IPS-20b (cell line): Measurements from ENCODE around the gene TREML4.
"Not testable (repeated sequence)": the region's sequence is repeated elsewhere in the genome, so short reads cannot be mapped to it uniquely, and the experiment has no call there.

ENCODE experiments used
- H3K27ac ChIP-seq: one replicate; pipeline ENCODE4 v1.5.1; 2013; ENCODE audit warnings: low read length
- H3K27me3 ChIP-seq: 2 replicates; pipeline ENCODE4 v1.6.1; 2013; ENCODE audit warnings: mild to moderate bottlenecking, low read length, inconsistent platforms; ENCODE audit not compliant: insufficient read depth
- H3K36me3 ChIP-seq: 2 replicates; pipeline ENCODE4 v1.6.1; 2013; ENCODE audit warnings: low read depth, mild to moderate bottlenecking, inconsistent platforms, low read length, moderate library complexity; ENCODE audit not compliant: insufficient read depth
- H3K4me1 ChIP-seq: 2 replicates; pipeline ENCODE4 v1.6.1; 2013; ENCODE audit warnings: mild to moderate bottlenecking, control low read depth, inconsistent platforms, low read length, moderate library complexity; ENCODE audit not compliant: insufficient read depth
- H3K4me3 ChIP-seq: 2 replicates; pipeline ENCODE4 v1.5.1; 2013; ENCODE audit warnings: mild to moderate bottlenecking, low read length, inconsistent platforms
- H3K9ac ChIP-seq: 2 replicates; pipeline ENCODE4 v1.6.1; 2013; ENCODE audit warnings: low read depth, mild to moderate bottlenecking, inconsistent platforms, low read length, moderate library complexity
- H3K9me3 ChIP-seq: 2 replicates; pipeline ENCODE4 v1.6.1; 2013; ENCODE audit warnings: mild to moderate bottlenecking, low read depth, low read length, inconsistent platforms; ENCODE audit not compliant: insufficient read depth

The TREML4 gene, protein sequence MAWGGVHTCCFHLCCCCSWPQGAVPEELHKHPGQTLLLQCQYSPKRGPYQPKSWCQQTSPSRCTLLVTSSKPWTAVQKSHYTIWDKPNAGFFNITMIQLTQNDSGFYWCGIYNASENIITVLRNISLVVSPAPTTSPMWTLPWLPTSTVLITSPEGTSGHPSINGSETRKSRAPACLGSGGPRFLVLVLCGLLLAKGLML

DNA sequence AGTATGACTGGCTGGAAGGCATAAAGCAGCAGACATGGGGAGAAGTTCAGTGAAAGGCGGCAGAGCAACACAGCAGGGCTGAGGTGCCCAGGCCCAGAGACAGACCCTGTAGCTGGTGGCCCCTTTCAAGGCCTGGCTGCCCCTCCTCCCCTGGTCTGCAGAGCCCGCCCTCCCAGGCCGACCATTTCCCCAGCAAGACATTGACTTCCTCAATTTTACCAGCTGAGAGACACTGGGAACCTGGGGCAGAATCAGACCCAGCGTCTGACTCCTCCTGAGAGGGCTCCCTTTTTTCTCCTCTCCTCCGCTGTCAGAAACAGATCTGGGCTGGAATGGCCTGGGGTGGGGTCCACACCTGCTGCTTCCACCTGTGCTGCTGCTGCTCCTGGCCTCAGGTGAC is at the start of gene TREML4:
TSS of gene TREML4 (plus strand) at position 254 of the 400 bp plus-strand sequence. CDS start at position 333, 79 bp downstream.
- H3K36me3 ChIP-seq = no peaks in the 10 kb centered on the region
- H3K9me3 ChIP-seq = no peaks in the 10 kb centered on the region
- H3K9ac ChIP-seq = no peak within 1 kb of the TSS
- no peak within 1 kb of the TSS for H3K4me3 ChIP-seq
- H3K27me3 ChIP-seq = no peaks in the 10 kb centered on the region
- no peaks in the 10 kb centered on the region for H3K4me1 ChIP-seq
- H3K27ac ChIP-seq = no peak within 1 kb of the TSS

DNA sequence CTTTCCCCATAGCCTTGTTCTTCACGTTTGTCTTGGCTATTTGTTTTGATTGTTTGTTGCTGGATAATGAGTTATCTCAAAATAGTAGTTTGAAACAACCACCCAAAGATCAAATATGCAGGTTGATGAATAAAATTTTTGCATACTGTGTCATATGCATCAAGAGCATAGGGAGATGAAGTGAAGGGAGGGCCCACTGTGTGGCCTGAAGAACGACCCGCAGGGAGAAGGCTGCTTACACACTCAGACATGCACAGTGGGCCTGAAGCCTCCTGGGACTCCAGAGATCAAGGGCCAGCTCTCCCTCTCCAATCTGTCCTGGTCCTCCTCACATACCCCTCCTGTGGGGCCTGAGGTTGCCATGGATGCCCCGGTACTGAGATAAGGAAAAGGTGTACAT is 49.0 kb upstream of the TREML4 start:
- no peaks in the 10 kb centered on the region for H3K9me3 ChIP-seq
- no peaks in the 10 kb centered on the region for H3K27me3 ChIP-seq
- no peak overlapping the region for H3K9ac ChIP-seq
- H3K27ac ChIP-seq = no peak overlapping the region
- no peak overlapping the region for H3K4me3 ChIP-seq
- H3K36me3 ChIP-seq = no peaks in the 10 kb centered on the region
- no peaks in the 10 kb centered on the region for H3K4me1 ChIP-seq

DNA sequence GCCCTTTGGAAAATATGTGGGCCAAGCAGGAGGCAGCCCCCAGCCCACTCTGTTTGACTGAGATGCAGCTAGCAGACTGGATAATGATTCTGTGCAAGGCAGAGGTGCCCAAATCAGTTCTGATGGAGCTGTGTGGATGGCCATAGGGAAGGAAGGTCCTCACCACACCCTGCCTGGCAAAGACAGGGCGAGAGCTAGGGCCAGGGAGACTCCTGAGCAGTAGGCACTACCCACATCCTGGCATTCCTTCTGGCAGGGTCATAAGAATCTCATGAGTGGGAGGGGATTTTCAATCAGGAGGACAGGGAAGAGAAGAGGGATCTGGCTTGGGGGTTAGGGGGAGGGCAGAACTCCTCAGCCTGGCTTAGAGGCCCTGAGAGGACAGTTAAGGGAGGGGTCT is 46.6 kb upstream of the TREML4 start:
- Histone ChIP-seq H3K9ac (no peak overlapping the region), H3K9me3 (no peaks in the 10 kb centered on the region), H3K4me1 (no peaks in the 10 kb centered on the region), H3K27ac (no peak overlapping the region), H3K4me3 (no peak overlapping the region), H3K36me3 (no peaks in the 10 kb centered on the region), H3K27me3 (no peaks in the 10 kb centered on the region)

DNA sequence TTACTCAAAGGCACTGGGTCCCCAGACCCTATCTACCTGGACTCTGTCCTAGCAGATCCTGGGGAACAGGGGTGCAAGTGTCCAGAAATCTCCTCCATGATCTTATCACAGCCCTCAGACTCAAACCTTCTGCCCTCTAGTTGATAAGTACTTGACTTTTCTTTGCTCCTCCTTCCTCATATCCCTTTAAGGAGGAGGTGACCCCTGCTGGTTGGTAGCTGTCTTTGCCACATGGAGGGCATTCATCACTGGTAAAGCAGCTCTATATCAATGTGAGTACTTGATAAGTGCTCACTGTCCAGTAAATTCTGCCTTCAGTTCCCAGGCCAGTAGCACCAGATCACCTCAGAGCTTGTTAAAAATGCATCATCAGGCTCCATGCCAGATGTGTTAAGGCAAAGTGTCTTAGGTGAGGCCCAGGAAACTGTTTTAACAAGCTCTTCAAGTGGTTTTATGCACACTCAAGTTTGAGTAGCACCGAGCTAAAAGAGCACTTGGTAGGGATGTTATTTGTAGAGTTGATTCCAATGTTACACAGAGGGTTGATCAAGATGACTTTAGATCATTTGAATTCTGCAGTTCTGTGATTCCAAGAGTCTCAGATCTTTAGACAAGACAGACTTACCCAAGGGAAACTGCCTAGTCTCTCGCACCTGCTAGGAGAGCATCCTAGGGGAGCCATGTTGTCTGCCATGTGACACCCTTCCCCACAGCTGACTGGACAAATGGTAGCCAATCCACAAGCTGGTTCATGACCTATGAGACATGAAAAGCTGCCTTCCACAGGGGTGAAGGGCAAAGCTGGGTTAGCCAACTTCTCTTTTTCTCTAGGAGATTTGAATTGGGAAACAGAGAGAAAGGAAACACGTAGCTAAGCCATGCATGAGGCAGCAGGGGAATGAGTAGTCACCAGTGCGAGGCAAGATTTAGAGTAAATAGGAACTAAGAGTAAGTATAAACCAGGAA is 45.8 kb upstream of the TREML4 start:
- Histone ChIP-seq H3K27me3 (no peaks in the 10 kb centered on the region), H3K4me1 (no peaks in the 10 kb centered on the region), H3K9me3 (no peaks in the 10 kb centered on the region), H3K27ac (no peak overlapping the region), H3K9ac (no peak overlapping the region), H3K4me3 (no peak overlapping the region), H3K36me3 (no peaks in the 10 kb centered on the region)

DNA sequence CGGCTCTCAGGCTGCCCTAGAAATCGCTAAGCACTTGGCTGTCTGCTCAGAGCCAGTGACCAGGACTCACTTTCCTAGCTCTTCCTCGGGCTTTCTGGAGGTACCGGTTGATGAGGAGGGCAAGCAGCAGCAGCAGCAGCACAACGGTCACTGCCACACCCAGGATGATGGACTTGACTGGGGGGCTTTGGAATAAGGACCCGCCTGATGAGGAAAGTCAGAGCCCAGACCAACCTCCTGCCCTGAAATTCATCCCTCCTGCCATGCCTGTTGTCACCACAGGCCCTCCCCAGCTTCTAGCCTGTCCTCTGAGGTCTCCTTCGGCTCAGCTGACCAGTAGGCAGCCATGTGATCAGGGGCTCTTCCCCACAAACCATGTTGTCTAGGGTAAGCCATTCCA is 43.4 kb upstream of the TREML4 start:
- H3K4me1 ChIP-seq = no peaks in the 10 kb centered on the region
- no peaks in the 10 kb centered on the region for H3K36me3 ChIP-seq
- H3K27me3 ChIP-seq = no peaks in the 10 kb centered on the region
- peaks cover 7% of the 10 kb centered on the region; the same call in 1 of the 2 replicates for H3K9me3 ChIP-seq
- no peak overlapping the region for H3K9ac ChIP-seq
- no peak overlapping the region for H3K27ac ChIP-seq
- no peak overlapping the region for H3K4me3 ChIP-seq

DNA sequence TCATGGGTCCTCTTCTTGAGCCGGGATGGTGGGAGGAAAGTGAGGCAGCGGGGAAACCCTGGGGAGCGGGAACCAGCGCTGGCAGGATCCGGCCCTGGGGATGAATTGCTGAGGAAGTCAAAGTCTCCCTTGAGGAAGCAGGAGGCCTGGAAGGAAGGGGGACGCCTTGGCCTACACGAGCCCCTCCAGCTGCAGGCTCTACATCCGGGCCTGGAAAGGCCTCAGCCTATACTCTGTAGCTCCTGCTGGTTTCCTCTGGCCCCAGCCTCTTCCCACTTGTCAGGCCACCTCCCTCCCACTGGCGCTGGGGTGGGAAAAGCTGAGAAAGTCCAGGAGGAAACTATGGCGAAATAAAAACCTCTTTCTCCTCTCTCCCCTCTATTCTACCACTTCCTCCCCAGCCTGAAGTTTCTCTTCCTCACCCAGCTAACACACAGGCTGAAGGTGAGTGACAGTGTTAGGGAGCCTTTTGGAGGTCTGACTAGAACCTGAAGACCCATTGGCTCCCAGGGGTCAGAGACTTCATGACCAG is 42.1 kb upstream of the TREML4 start:
- Histone ChIP-seq H3K4me3 (no peak overlapping the region), H3K9me3 (peaks cover 12% of the 10 kb centered on the region; the same call in 1 of the 2 replicates), H3K27me3 (no peaks in the 10 kb centered on the region), H3K9ac (no peak overlapping the region), H3K4me1 (no peaks in the 10 kb centered on the region), H3K36me3 (no peaks in the 10 kb centered on the region), H3K27ac (no peak overlapping the region)

DNA sequence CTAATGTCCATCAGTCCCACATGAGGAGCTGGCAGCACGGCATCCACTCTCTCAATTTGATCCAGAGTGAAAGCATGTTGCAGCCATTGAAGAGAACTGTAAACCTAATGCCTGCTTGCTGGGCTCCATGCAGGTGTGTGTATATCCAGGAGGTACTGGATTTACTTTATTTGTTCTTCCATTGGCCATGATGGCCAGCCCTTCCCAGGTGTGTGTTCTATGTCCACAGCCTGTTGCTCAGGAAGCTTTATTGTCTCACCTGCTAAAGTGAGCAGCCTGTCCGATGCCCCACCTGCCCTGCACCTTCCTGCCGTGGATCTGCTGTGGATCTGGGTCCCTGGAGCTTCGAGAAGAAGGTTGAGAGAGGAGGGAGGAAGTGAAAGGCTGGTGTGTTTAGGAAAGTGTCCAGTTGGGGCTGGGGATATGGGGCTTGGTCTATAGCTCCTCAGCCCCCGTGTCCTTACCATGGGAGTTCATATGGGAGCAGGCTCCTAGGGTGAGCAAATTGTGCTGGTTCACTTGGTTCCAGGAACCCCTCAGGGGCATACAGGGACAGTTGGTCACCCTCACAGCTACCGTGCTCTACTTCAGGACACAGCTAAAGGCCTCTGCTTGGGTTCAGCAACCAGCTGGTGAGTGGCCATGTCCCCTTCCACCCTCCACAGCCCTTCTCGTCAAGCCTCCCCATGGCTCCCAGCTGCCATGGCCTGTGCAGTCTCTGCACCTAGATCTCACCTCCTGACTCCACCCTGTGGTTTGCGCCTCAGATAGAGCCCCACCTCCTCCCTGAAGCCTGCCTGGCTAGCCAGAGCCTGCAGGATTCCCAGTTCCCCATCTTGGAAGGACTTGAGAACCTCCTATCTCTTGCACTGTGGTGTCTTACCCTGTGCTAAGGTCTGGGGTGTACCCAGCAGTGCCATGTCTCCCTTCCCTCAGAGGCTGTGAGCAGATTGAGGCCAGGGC is 39.9 kb upstream of the TREML4 start:
- Histone ChIP-seq H3K27me3 (no peaks in the 10 kb centered on the region), H3K4me1 (no peaks in the 10 kb centered on the region), H3K4me3 (no peak overlapping the region), H3K36me3 (no peaks in the 10 kb centered on the region), H3K27ac (no peak overlapping the region), H3K9ac (no peak overlapping the region), H3K9me3 (peaks cover 12% of the 10 kb centered on the region; the same call in 1 of the 2 replicates)

DNA sequence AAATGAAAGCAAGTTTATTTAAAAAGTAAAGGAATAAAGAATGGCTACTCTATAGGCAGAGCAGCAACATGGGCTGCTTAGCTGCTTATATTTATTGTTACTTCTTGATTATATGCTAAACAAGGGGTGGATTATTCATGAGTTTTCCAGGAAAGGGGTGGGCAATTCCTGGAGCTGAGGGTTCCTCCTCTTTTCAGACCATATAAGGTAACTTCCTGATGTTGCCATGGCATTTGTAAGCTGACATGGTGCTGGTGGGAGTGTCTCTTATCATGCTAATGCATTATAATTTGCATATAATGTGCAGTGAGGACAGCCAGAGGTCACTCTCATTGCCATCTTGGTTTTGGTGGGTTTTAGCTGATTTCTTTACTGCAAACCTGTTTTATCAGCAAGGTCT is 39.1 kb upstream of the TREML4 start:
- H3K9ac ChIP-seq, H3K4me1 ChIP-seq, H3K27me3 ChIP-seq, H3K4me3 ChIP-seq, H3K36me3 ChIP-seq, H3K27ac ChIP-seq: not testable (repeated sequence)
- H3K9me3 ChIP-seq = peaks cover 12% of the 10 kb centered on the region; the same call in 1 of the 2 replicates

DNA sequence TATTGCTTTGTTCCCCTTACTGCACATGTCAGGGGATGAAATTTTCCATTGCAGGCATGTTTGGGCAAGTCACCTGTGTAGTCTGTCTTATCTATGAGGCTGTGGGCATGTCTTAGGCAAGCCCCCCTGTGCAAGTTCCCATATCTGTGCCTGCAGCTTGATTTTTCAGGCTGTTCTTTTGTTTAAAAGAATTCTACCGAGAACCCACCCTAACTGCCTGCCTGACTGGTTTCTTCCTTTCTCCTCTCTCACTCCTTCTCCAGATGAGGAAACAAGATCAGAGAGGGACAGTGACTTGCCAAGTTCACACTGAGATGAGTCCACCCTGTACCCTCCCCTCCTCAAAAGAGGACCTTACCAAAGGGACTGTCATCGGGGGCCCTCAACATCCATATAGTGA is 38.2 kb upstream of the TREML4 start:
- Histone ChIP-seq H3K27me3 (no peaks in the 10 kb centered on the region), H3K4me1 (no peaks in the 10 kb centered on the region)

DNA sequence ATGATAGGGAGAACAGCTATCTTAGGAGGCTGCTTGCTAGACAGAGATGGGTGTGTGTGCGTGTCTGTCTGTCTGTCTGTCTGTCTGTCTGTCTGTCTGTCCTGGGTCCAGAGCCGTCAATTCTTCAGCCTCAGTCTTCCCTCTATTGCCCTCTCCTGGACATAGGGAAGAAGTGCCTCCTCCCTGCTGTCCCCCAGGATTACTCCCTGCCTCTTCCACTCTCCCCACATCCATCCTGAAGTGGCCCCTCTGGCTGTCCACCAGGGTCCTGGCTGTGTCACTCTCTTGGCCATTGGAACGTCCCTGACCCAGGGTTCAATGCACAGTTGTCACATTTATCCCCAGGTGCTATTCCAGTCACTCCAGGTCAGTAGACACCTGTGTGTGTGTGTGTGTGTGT is 37.4 kb upstream of the TREML4 start:
- H3K9ac ChIP-seq = no peak overlapping the region
- H3K36me3 ChIP-seq = no peaks in the 10 kb centered on the region
- no peak overlapping the region for H3K4me3 ChIP-seq
- H3K4me1 ChIP-seq = no peaks in the 10 kb centered on the region
- H3K9me3 ChIP-seq = peaks cover 12% of the 10 kb centered on the region; the same call in 1 of the 2 replicates
- no peaks in the 10 kb centered on the region for H3K27me3 ChIP-seq
- no peak overlapping the region for H3K27ac ChIP-seq

More for the DNA sequence above, 38.2 kb upstream of the TREML4 start:
- Histone ChIP-seq H3K4me3 (no peak overlapping the region), H3K9ac (no peak overlapping the region), H3K27ac (no peak overlapping the region), H3K36me3 (no peaks in the 10 kb centered on the region), H3K9me3 (peaks cover 12% of the 10 kb centered on the region; the same call in 1 of the 2 replicates)

DNA sequence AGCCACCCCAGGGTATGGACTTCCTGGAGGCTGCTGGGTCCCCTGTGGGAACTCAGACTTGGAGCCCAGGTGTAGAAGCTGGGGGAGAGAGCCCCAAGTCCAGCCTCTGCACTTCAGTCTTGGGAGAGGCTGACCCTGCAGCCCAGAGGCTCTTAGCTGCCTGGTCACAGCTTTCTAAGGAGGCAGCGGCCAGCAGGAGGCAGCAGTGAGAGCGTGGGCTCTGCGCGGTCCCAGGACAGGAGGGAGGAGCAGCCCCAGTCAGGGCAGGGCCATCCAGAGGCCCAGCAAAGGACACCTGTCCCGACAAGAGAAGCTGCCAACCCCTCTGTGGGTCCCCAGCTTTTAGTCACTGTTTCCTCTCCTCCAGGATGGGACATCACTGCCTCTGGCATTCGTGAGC is 36.6 kb upstream of the TREML4 start:
- Histone ChIP-seq H3K4me1 (no peaks in the 10 kb centered on the region), H3K9me3 (peaks cover 12% of the 10 kb centered on the region; the same call in 1 of the 2 replicates), H3K9ac (no peak overlapping the region), H3K4me3 (no peak overlapping the region), H3K27me3 (no peaks in the 10 kb centered on the region), H3K27ac (no peak overlapping the region), H3K36me3 (no peaks in the 10 kb centered on the region)
